Right atrium auricular region (tissue), 2 donors: ENCODE data around the gene WWC2. TPM values are rescaled to one million over a fixed set of nuclear protein-coding genes. Genes with fewer than 3 reads are reported as not detected.

Experiments
- DNase-seq: peaks from one replicate; pipeline ENCODE4 v3.0.0-alpha.2; 2019; ENCODE audit warnings: low spot score
- H3K27ac ChIP-seq, 2 donors: fragments of 200-600 bp; sonication (generic); 1 replicate in 1 of 2; 2 replicates in 1 of 2; pipeline ENCODE4 v1.5.1; 2016 to 2019
- H3K27me3 ChIP-seq, 2 donors: fragments of 200-600 bp; sonication (generic); one replicate each; pipeline versions ENCODE4 v1.5.1 to v1.6.0; 2017 to 2019
- H3K36me3 ChIP-seq: fragments of 200-600 bp; sonication (generic); one replicate; pipeline ENCODE4 v1.5.1; 2016
- H3K4me1 ChIP-seq, 2 donors: fragments of 200-600 bp; sonication (generic); one replicate each; pipeline versions ENCODE4 v1.5.1 to v1.6.0; 2017 to 2019
- H3K4me3 ChIP-seq, 2 donors: fragments of 200-600 bp; sonication (generic); 1 replicate in 1 of 2; 2 replicates in 1 of 2; pipeline ENCODE4 v1.5.1; 2017 to 2019; ENCODE audit warnings: mild to moderate bottlenecking in 1 of 2, moderate library complexity in 1 of 2
- H3K9me3 ChIP-seq, 2 donors: fragments of 200-600 bp; sonication (generic); one replicate each; pipeline ENCODE4 v1.5.1; 2019
- CTCF ChIP-seq, 2 donors: fragments of 200-600 bp; sonication (generic); IDR thresholded peaks; one replicate each; pipeline ENCODE4 v1.5.1; 2019; ENCODE audit warnings: antibody characterized with exemption in 2 of 2
- total RNA-seq, 2 donors: library from RNA; depleted of rRNA; stranded (reverse); fragments of >200 nt; gene quantifications; one replicate each; pipeline ENCODE4 v1.1.0, GENCODE V29; 2016

WWC2 gene
- total RNA-seq, 2 donors from 2014 or later = 22.4 to 22.7 TPM

- no peak overlapping the region for H3K4me3 ChIP-seq
- no peaks in the 10 kb centered on the region for H3K9me3 ChIP-seq
- H3K27me3 ChIP-seq = no peaks in the 10 kb centered on the region
- H3K4me1 ChIP-seq = peaks cover 0 to 25% of the 10 kb centered on the region in 2 donors
- H3K27ac ChIP-seq = no peak overlapping the region
- DNase-seq = no peak
- H3K36me3 ChIP-seq = no peaks in the 10 kb centered on the region
- no peak for TF ChIP-seq CTCF (IDR thresholded peaks at IDR 0.05)
These were observed 2.6 kb upstream of the WWC2 start for GRCh38 chr4:183096276-183096965.

GRCh38 chr4:183097231-183098018, 1.6 kb upstream of the WWC2 start:
- H3K27me3 ChIP-seq = no peaks in the 10 kb centered on the region
- no peak for DNase-seq
- H3K27ac ChIP-seq = peak overlapping the region; percentile 97 to 98
- peaks cover 0 to 32% of the 10 kb centered on the region in 2 donors for H3K4me1 ChIP-seq
- TF ChIP-seq CTCF (IDR thresholded peaks at IDR 0.05) = no peak
- peak overlapping the region; percentile 89 to 91 for H3K4me3 ChIP-seq
- H3K36me3 ChIP-seq = no peaks in the 10 kb centered on the region
- H3K9me3 ChIP-seq = no peaks in the 10 kb centered on the region

GRCh38 chr4:183098019-183098722, 886 bp upstream of the WWC2 start:
- TF ChIP-seq CTCF (IDR thresholded peaks at IDR 0.05) = peak in 1 of 2 donors; percentile 22
- Histone ChIP-seq H3K27me3 (no peaks in the 10 kb centered on the region), H3K4me3 (peak overlapping the region; percentile 89 to 91), H3K27ac (peak overlapping the region; percentile 97 to 98), H3K4me1 (peaks cover 0 to 39% of the 10 kb centered on the region in 2 donors), H3K36me3 (no peaks in the 10 kb centered on the region), H3K9me3 (no peaks in the 10 kb centered on the region)
- peak; percentile 71 for DNase-seq

GRCh38 chr4:183099537-183100297, 660 bp downstream of the WWC2 start:
- DNase-seq = no peak
- H3K9me3 ChIP-seq = no peaks in the 10 kb centered on the region
- TF ChIP-seq CTCF (IDR thresholded peaks at IDR 0.05) = no peak
- peaks cover 0 to 40% of the 10 kb centered on the region in 2 donors for H3K4me1 ChIP-seq
- H3K4me3 ChIP-seq = peak overlapping the region; percentile 89 to 91
- H3K36me3 ChIP-seq = no peaks in the 10 kb centered on the region
- peak overlapping the region; percentile 97 to 98 for H3K27ac ChIP-seq
- H3K27me3 ChIP-seq = no peaks in the 10 kb centered on the region

- Histone ChIP-seq H3K27ac (peak overlapping the region; percentile 97 to 98), H3K27me3 (no peaks in the 10 kb centered on the region), H3K36me3 (no peaks in the 10 kb centered on the region), H3K9me3 (no peaks in the 10 kb centered on the region), H3K4me3 (peak overlapping the region; percentile 89 to 91), H3K4me1 (peaks cover 0 to 40% of the 10 kb centered on the region in 2 donors)
- TF ChIP-seq CTCF (IDR thresholded peaks at IDR 0.05) = no peak
- DNase-seq = no peak
These were observed 1.2 kb downstream of the WWC2 start for GRCh38 chr4:183100298-183100599.
